Fibroblast of mammary gland (primary cell): ENCODE data around the gene IFI16.
A peak's percentile ranks its signal among the peaks of the same experiment; 100 is the strongest.
"Not testable (repeated sequence)": the region's sequence is repeated elsewhere in the genome, so short reads cannot be mapped to it uniquely, and the experiment has no call there.

Source experiments
- DNase-seq: peaks from one replicate; pipeline ENCODE4 v3.0.0-alpha.2; 2010; ENCODE audit warnings: low read depth
- H3K4me3 ChIP-seq: 2 replicates; pipeline ENCODE4 v1.5.1; 2011; ENCODE audit warnings: low read depth, mild to moderate bottlenecking, low read length, moderate library complexity; ENCODE audit not compliant: control insufficient read depth
- TF ChIP-seq, protein P1 (sequence below): conservative IDR thresholded peaks from 2 replicates; pipeline ENCODE4 v1.5.1; 2011; ENCODE audit warnings: low read depth, low read length, inconsistent platforms; ENCODE audit not compliant: control insufficient read depth, insufficient read depth

The IFI16 gene

DNA sequence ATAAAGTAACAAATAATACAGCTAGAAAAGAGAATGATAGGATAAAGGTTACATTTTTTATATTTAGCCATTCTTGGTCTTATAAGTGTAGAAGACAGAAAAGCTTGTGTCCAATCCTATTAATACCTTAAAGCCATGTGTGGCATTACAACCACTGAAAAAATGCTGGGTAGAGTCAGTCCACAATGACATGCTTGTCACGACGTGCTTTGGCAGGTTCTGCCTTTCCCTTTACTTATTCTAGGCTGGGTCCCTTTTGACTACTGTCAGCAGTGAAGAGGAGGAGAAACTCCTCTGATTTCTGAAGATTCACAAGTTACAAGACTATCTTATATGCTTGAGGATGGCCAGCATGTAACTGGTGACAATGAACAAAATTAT, 81.5 kb downstream of the IFI16 start:
- no peak for DNase-seq
- TF ChIP-seq, protein P1, sequence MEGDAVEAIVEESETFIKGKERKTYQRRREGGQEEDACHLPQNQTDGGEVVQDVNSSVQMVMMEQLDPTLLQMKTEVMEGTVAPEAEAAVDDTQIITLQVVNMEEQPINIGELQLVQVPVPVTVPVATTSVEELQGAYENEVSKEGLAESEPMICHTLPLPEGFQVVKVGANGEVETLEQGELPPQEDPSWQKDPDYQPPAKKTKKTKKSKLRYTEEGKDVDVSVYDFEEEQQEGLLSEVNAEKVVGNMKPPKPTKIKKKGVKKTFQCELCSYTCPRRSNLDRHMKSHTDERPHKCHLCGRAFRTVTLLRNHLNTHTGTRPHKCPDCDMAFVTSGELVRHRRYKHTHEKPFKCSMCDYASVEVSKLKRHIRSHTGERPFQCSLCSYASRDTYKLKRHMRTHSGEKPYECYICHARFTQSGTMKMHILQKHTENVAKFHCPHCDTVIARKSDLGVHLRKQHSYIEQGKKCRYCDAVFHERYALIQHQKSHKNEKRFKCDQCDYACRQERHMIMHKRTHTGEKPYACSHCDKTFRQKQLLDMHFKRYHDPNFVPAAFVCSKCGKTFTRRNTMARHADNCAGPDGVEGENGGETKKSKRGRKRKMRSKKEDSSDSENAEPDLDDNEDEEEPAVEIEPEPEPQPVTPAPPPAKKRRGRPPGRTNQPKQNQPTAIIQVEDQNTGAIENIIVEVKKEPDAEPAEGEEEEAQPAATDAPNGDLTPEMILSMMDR = no peak
- H3K4me3 ChIP-seq = no peak overlapping the region

- DNase-seq = peak; percentile 80
- TF ChIP-seq, protein P1 = no peak
- H3K4me3 ChIP-seq = no peak overlapping the region
Measured at GRCh38 chr1:159091607-159092031, 81.9 kb downstream of the IFI16 start.

GRCh38 chr1:159092036-159092760, 82.5 kb downstream of the IFI16 start:
- DNase-seq = peak; percentile 91
- TF ChIP-seq, protein P1 = no peak
- no peak overlapping the region for H3K4me3 ChIP-seq

- DNase-seq = no peak
- TF ChIP-seq, protein P1 = no peak
- H3K4me3 ChIP-seq = no peak overlapping the region
Measured at GRCh38 chr1:159098596-159098995, 88.9 kb downstream of the IFI16 start.

- TF ChIP-seq, protein P1 = no peak
- no peak overlapping the region for H3K4me3 ChIP-seq
- DNase-seq = no peak
Measured at GRCh38 chr1:159100589-159100988, 90.9 kb downstream of the IFI16 start.

GRCh38 chr1:159103021-159103420, 93.3 kb downstream of the IFI16 start:
- DNase-seq = peak; percentile 93

More at GRCh38 chr1:159103021-159103420, 93.3 kb downstream of the IFI16 start:
- H3K4me3 ChIP-seq = not testable (repeated sequence)
